ENCODE data around the gene NMNAT2. TPM values are rescaled to one million over a fixed set of nuclear protein-coding genes. Genes with fewer than 3 reads are reported as not detected.
"Not testable (repeated sequence)": the region's sequence is repeated elsewhere in the genome, so short reads cannot be mapped to it uniquely, and the experiment has no call there.

Gene NMNAT2
- total and polyA plus RNA-seq, 7 donors, result under 0.01 to 5.5 (median 3.6) TPM

GRCh38 chr1:183243161-183244050, 174.8 kb downstream of the NMNAT2 start:
- intact Hi-C loops (cut with DNase I), result no loop called here
- H3K36me3 ChIP-seq, result no peaks in the 10 kb centered on the region
- peak; percentile 93 for DNase-seq
- no peak for TF ChIP-seq CTCF (IDR thresholded peaks at IDR 0.05)
- TF ChIP-seq POLR2A (IDR thresholded peaks at IDR 0.05), result no peak
- TF ChIP-seq POLR2AphosphoS5 (IDR thresholded peaks at IDR 0.05), result peak; percentile 38 to 67 (median 57)
- no peak for TF ChIP-seq EP300 (IDR thresholded peaks at IDR 0.05)
- no peaks in the 10 kb centered on the region for H3K9me3 ChIP-seq
- H3K4me3 ChIP-seq, result no peak overlapping the region
- H3K4me1 ChIP-seq, result peaks cover 0 to 4% (median 0%) of the 10 kb centered on the region in 4 donors
- no peaks in the 10 kb centered on the region for H3K27me3 ChIP-seq
- WGBS, 2 donors, result 85 to 91% methylated on average over 5 of the region's 5 CpGs
- peak overlapping the region; percentile 41 to 71 (median 58) for H3K27ac ChIP-seq

- H3K4me1 ChIP-seq, result peaks cover 0 to 4% (median 0%) of the 10 kb centered on the region in 4 donors
- H3K27ac ChIP-seq, result peak overlapping the region; percentile 39 to 71 (median 50)
- no peaks in the 10 kb centered on the region for H3K9me3 ChIP-seq
- H3K36me3 ChIP-seq, result no peaks in the 10 kb centered on the region
- no peak for TF ChIP-seq CTCF (IDR thresholded peaks at IDR 0.05)
- TF ChIP-seq POLR2AphosphoS5 (IDR thresholded peaks at IDR 0.05), result peak in 3 of 4 donors; percentile 4 to 40 (median 29)
- no peak for TF ChIP-seq POLR2A (IDR thresholded peaks at IDR 0.05)
- H3K4me3 ChIP-seq, result no peak overlapping the region
- WGBS, 2 donors, result 80 to 81% methylated on average over 3 of the region's 3 CpGs
- no peak for DNase-seq
- intact Hi-C loops (cut with DNase I), result no loop called here
- H3K27me3 ChIP-seq, result no peaks in the 10 kb centered on the region
Measured at GRCh38 chr1:183242556-183242955, 175.6 kb downstream of the NMNAT2 start.

GRCh38 chr1:183241471-183241870, 176.7 kb downstream of the NMNAT2 start:
- DNase-seq, result no peak
- H3K27ac ChIP-seq, result peak overlapping the region; percentile 39 to 71 (median 50)
- no peak overlapping the region for H3K4me3 ChIP-seq
- no peaks in the 10 kb centered on the region for H3K27me3 ChIP-seq
- TF ChIP-seq POLR2AphosphoS5 (IDR thresholded peaks at IDR 0.05) (no peak), CTCF (IDR thresholded peaks at IDR 0.05) (no peak), EP300 (IDR thresholded peaks at IDR 0.05) (no peak), POLR2A (IDR thresholded peaks at IDR 0.05) (no peak)
- intact Hi-C loops (cut with DNase I), result no loop called here
- H3K9me3 ChIP-seq, result no peaks in the 10 kb centered on the region
- H3K4me1 ChIP-seq, result peaks cover 0 to 4% (median 0%) of the 10 kb centered on the region in 4 donors
- no peaks in the 10 kb centered on the region for H3K36me3 ChIP-seq
- WGBS, 2 donors, result 73 to 74% methylated on average over 3 of the region's 3 CpGs

- H3K27me3 ChIP-seq; H3K9me3 ChIP-seq; DNase-seq; intact Hi-C loops (cut with DNase I); H3K36me3 ChIP-seq; H3K4me3 ChIP-seq; H3K4me1 ChIP-seq: not testable (repeated sequence)
- WGBS, 2 donors, result 88 to 91% methylated on average over 8 of the region's 8 CpGs
- peak overlapping the region; percentile 39 to 71 (median 50) for H3K27ac ChIP-seq
Measured at GRCh38 chr1:183240853-183241252, 177.3 kb downstream of the NMNAT2 start.

GRCh38 chr1:183240526-183240825, 177.7 kb downstream of the NMNAT2 start:
- H3K27ac ChIP-seq, result peak overlapping the region; percentile 39 to 71 (median 50)
- no peaks in the 10 kb centered on the region for H3K27me3 ChIP-seq
- H3K4me3 ChIP-seq, result no peak overlapping the region
- TF ChIP-seq POLR2A (IDR thresholded peaks at IDR 0.05) (no peak), POLR2AphosphoS5 (IDR thresholded peaks at IDR 0.05) (no peak), EP300 (IDR thresholded peaks at IDR 0.05) (no peak), CTCF (IDR thresholded peaks at IDR 0.05) (no peak)
- intact Hi-C loops (cut with DNase I), result no loop called here
- H3K4me1 ChIP-seq, result peaks cover 0 to 6% (median 3%) of the 10 kb centered on the region in 4 donors
- no peaks in the 10 kb centered on the region for H3K9me3 ChIP-seq
- no peaks in the 10 kb centered on the region for H3K36me3 ChIP-seq
- no peak for DNase-seq
- 83 to 89% methylated on average over 4 of the region's 4 CpGs for WGBS, 2 donors
